Measurements from ENCODE around the gene FOXN1. TPM values are rescaled to one million over a fixed set of nuclear protein-coding genes. Genes with fewer than 3 reads are reported as not detected.
"Not testable (repeated sequence)": the region's sequence is repeated elsewhere in the genome, so short reads cannot be mapped to it uniquely, and the experiment has no call there.

FOXN1 gene
- total RNA-seq, 8 experiments from 2014 or later, result 0.08 to 0.73 (median 0.66) TPM; not detected in 3

DNA sequence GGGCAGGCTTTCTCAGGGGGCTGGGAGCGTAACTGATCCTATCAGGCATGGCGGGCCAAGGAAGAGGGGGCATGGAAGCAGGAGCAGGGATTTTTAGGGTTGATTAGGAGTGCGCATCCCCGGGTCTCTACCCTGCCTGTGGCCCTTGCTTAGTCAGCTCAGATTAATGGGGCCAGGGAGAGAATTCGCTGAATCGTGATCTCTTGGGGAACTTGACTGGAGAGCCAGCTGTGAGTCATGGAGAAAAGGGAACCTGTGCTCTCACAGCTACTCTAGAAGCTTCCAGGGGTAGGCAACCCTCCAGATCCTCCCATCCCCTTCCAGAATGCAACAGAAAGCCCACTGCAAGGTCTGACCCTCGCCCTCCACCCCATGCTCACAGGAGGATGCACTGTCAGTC is 3.6 kb downstream of the FOXN1 start:
- no peak overlapping the region for H3K4me3 ChIP-seq
- H3K4me1 ChIP-seq (replicated peaks in 1 of 2), result no peaks in the 10 kb centered on the region
- 17 to 64% (median 31%) methylated on average over 1 to 4 of the region's 7 CpGs; no CpG with 5 or more reads in 6 of the 10 experiments for WGBS, 10 experiments
- in situ Hi-C loops (cut with MboI; ENCODE audit: low pct_unique_long_range_greater_than_20kb in 2 of 9, low sequenced_read_pairs in 9 of 9, unreplicated experiment in 9 of 9), result no loop called here
- H3K27ac ChIP-seq, result no peak overlapping the region
- peak in 1 of 8 experiments; percentile 34 for ATAC-seq (replicated peaks in 6 of 8)

DNA sequence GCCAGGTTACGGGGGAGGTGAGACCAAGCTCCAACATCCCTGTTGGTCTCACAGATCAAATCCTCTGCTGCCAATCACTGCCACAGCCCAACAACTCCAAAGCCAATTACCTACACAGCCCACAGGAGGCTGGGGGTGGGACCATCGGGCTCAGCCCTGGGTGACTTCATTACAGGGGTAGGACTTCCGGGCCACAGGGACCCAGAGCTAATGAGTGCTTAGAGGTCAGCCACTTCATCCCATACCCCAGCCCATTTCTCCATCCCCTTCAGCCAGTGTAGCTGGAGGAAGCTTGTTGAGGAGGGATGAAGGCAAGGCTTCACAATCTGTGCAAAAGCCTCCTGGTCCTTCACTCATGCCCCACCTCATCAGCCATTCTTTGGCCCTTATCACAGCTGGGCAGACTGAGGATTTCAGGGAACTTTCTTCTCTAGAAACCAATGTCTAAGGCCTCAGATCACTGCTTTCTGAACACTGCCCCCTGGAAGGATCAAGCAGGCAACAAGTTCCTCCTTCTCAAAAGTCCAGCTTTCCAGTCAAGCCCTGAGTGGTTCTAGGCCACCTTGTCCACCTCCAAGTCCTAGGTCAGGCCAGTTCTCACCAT is 5.8 kb downstream of the FOXN1 start:
- Histone ChIP-seq H3K4me3 (no peak overlapping the region), H3K27ac (no peak overlapping the region), H3K4me1 (replicated peaks in 1 of 2) (no peaks in the 10 kb centered on the region)
- 68 to 83% methylated on average over 1 to 3 of the region's 3 CpGs; no CpG with 5 or more reads in 8 of the 10 experiments for WGBS, 10 experiments
- no peak for ATAC-seq (replicated peaks in 6 of 8)
- in situ Hi-C loops (cut with MboI; ENCODE audit: low pct_unique_long_range_greater_than_20kb in 2 of 9, low sequenced_read_pairs in 9 of 9, unreplicated experiment in 9 of 9), result no loop called here

DNA sequence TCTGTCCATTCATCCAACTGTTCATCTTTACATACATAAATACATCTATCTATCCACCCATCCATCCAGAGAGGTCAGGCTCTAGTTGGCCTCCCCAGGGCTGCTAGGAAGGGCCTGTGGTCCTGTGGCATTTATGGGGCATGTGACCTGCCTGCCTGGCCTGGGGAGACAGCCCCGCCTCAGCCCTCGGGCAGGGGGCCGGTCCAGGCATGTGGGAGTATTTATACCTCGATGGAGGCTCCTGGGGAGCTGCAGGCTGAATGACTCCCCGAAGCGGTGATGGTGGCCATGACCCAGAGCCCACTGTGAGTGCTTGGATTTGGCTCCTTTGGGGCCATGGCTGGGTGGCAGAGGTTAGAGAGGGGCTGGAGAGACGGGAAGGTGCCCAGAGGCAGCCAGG is 7.3 kb downstream of the FOXN1 start:
- no peak overlapping the region for H3K4me3 ChIP-seq
- H3K27ac ChIP-seq, result no peak overlapping the region
- H3K4me1 ChIP-seq (replicated peaks in 1 of 2), result no peaks in the 10 kb centered on the region
- WGBS, 10 experiments, result 14 to 53% (median 46%) methylated on average over 1 to 5 of the region's 7 CpGs; no CpG with 5 or more reads in 6 of the 10 experiments
- in situ Hi-C loops (cut with MboI; ENCODE audit: low pct_unique_long_range_greater_than_20kb in 2 of 9, low sequenced_read_pairs in 9 of 9, unreplicated experiment in 9 of 9), result no loop called here
- peak in 1 of 8 experiments; percentile 9 for ATAC-seq (replicated peaks in 6 of 8)

DNA sequence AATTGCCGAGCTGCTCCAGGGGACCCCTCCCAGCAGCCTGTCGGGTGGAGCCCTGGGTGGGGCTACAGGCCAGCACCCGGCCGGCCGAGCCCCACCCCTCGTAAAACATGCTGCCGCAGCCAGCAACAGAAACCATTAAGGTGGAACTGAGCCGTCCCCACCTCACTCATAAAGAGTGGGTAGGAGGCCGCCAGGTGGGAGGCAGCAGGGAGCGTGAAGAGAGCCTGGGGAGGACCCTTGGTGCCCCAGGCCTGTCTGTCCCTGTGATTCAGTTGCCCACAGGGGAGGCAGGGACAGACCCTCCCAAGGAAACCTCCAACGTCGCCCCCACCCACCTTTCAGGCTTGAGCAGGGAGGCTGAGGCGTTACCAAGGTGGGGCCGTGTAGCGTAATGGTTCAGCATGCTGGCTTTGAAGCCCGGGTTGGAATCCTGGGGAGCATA is 8.4 kb downstream of the FOXN1 start:
- 10 to 80% (median 62%) methylated on average over 1 to 7 of the region's 16 CpGs; no CpG with 5 or more reads in 6 of the 10 experiments for WGBS, 10 experiments
- Histone ChIP-seq H3K4me1 (replicated peaks in 1 of 2) (no peaks in the 10 kb centered on the region), H3K4me3 (no peak overlapping the region), H3K27ac (no peak overlapping the region)
- in situ Hi-C loops (cut with MboI; ENCODE audit: low pct_unique_long_range_greater_than_20kb in 2 of 9, low sequenced_read_pairs in 9 of 9, unreplicated experiment in 9 of 9), result no loop called here
- ATAC-seq (replicated peaks in 6 of 8), result peak in 3 of 8 experiments; percentile 82 to 89 (median 84)

DNA sequence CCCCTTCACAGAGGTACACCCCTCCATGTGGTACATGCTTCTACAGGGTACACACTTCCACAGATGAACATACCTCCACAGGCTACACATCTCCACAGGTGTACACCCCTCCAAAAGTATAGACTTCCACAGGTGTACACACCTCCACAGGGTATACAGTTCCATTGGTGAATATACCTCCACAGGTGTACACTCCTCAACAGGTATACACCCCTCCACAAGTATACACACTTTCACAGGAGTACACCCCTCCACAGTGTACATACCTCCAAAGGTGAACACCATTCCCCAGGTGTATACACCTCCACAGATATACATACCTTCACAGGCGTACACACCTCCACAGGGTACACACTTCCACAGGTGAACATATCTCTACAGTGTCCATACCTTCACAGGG is 9.4 kb downstream of the FOXN1 start:
- 70 to 100% (median 80%) methylated on average over 1 of the region's 1 CpG; no CpG with 5 or more reads in 6 of the 10 experiments for WGBS, 10 experiments
- Histone ChIP-seq H3K27ac (no peak overlapping the region), H3K4me3 (no peak overlapping the region), H3K4me1 (replicated peaks in 1 of 2) (no peaks in the 10 kb centered on the region)
- in situ Hi-C loops (cut with MboI; ENCODE audit: low pct_unique_long_range_greater_than_20kb in 2 of 9, low sequenced_read_pairs in 9 of 9, unreplicated experiment in 9 of 9), result no loop called here
- no peak for ATAC-seq (replicated peaks in 6 of 8)

DNA sequence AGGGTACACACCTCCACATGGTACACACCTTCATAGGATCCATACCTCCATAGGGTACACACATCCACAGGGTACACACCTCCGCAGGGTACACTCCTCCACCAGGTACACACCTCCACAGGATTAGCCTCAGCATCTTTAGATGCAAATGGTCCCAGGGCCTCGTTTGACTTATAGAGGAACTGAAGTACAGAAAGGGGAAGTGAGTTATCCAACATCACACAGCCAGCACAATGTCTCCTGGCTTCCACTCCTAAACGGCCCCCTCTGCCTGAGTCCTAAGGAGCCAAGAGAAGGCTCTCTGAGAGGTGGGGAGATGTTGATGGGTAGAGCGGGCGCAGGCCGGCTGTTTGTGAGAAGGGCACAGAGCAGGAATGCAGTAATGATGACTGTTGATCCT is 12.0 kb downstream of the FOXN1 start:
- no peak for ATAC-seq (replicated peaks in 6 of 8)
- no peak overlapping the region for H3K27ac ChIP-seq
- H3K4me3 ChIP-seq, result no peak overlapping the region
- WGBS, 10 experiments, result 40 to 100% (median 71%) methylated on average over 2 of the region's 6 CpGs; no CpG with 5 or more reads in 6 of the 10 experiments
- in situ Hi-C loops (cut with MboI; ENCODE audit: low pct_unique_long_range_greater_than_20kb in 2 of 9, low sequenced_read_pairs in 9 of 9, unreplicated experiment in 9 of 9), result no loop called here
- H3K4me1 ChIP-seq (replicated peaks in 1 of 2), result no peaks in the 10 kb centered on the region

DNA sequence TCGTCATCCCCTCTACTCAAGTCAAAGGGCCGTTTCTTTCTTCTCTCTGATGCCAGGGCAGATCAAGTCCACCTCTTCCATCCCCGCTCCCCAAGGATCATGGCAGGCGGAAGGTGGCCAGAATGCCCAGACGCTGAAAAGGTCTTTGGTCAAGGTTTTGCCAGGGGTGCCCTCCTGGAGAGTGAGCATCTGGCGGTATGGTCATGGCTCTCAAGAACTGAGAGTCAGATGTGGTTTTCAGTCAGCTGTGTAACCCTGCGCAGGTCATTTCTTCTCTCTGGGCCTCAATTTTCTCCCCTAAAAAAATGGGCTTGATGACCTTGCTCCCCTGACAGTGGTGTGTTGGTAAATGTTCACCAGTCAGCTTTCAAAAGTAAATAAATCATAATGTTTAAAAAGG is 12.4 kb downstream of the FOXN1 start:
- in situ Hi-C loops (cut with MboI; ENCODE audit: low pct_unique_long_range_greater_than_20kb in 2 of 9, low sequenced_read_pairs in 9 of 9, unreplicated experiment in 9 of 9), result no loop called here
- Histone ChIP-seq H3K4me3 (no peak overlapping the region), H3K27ac (no peak overlapping the region), H3K4me1 (replicated peaks in 1 of 2) (no peaks in the 10 kb centered on the region)
- no peak for ATAC-seq (replicated peaks in 6 of 8)
- WGBS, 10 experiments, result 50 to 76% (median 67%) methylated on average over 1 to 6 of the region's 7 CpGs; no CpG with 5 or more reads in 3 of the 10 experiments

DNA sequence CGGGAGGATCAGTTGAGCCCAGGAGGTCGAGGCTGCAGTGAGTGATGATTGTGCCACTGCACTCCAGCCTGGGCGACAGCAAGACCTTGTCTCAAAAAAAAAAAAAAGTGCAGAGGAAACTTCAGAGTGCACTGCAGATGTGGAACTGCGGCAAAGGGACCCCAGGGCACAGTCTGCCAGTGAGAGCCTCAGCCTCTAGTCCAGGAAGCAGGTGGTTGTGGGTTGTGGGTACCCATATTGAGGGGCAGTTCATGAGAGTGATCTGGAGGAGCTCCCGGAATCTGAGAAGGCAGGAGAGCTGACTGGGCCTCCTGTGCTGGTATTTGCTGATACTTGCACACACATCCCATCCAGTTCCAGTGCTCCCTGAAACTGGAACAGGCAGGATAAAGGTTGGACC is 13.1 kb downstream of the FOXN1 start:
- no peak for ATAC-seq (replicated peaks in 6 of 8)
- WGBS, 10 experiments, result 46 to 100% (median 72%) methylated on average over 1 to 3 of the region's 5 CpGs; no CpG with 5 or more reads in 6 of the 10 experiments
- H3K27ac ChIP-seq, result no peak overlapping the region
- H3K4me3 ChIP-seq, result no peak overlapping the region
- in situ Hi-C loops (cut with MboI; ENCODE audit: low pct_unique_long_range_greater_than_20kb in 2 of 9, low sequenced_read_pairs in 9 of 9, unreplicated experiment in 9 of 9), result no loop called here
- no peaks in the 10 kb centered on the region for H3K4me1 ChIP-seq (replicated peaks in 1 of 2)

DNA sequence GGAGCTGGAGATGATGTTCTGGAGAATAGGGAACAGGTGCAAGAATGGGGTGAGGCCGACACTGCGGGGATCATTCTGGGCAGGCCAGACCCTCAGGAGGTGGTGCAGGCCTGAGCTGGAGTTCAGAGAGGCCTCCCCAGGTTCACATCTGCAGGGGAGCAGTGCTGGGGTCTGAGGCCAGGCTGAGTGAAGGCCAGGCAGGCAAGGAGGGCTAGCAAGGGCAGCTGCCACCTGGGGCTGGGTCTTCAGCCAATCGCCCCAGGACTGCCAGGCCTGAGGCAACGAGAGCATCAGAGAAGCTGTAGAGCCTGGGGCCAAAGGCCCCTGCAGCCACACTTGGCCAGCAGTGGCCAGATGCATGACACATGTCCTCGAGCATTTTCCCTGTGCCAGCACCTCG is 14.5 kb downstream of the FOXN1 start:
- 81 to 82% methylated on average over 5 to 6 of the region's 6 CpGs; no CpG with 5 or more reads in 8 of the 10 experiments for WGBS, 10 experiments
- H3K27ac ChIP-seq, result no peak overlapping the region
- in situ Hi-C loops (cut with MboI; ENCODE audit: low pct_unique_long_range_greater_than_20kb in 2 of 9, low sequenced_read_pairs in 9 of 9, unreplicated experiment in 9 of 9), result no loop called here
- H3K4me1 ChIP-seq (replicated peaks in 1 of 2), result peaks cover 4 to 13% of the 10 kb centered on the region in 2 donors
- no peak for ATAC-seq (replicated peaks in 6 of 8)
- H3K4me3 ChIP-seq, result no peak overlapping the region

DNA sequence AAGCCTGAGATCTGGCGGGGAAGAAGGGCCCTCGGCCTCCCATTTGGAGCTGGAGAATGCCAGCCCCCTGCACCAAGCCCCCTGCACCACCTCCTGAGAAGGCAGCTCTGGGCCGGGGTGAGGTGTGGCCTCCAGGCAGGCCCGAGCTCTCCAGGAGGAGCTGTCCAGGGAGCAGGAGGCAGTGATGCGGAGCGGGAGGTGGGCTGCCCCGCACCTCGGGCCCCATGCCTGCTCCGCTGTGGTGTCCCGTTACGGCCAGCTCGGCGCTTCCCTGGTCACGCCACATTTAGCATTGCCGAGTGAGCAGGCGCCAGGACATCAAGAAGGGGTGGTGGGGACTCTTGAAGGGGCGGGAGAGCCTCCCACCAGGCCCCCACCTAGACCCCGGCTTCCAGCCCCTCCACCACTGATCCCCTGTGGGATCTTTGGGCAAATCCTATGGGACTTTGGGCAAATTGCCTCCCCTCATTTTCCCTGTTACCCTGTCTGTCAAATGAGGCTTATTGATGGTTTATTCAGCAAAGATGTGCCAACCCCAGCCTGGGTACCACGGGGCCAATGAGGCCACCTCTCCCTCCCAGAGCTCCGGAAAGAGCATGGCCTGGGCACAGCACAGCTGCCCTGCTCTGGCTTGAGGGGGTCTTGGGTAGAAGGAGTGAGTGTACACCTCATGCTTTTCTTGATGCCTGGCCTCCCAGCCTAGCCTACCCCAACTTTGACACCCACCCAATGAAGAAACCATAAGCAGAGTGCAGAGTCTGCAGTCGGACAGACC is 15.3 kb downstream of the FOXN1 start:
- Histone ChIP-seq H3K4me1 (replicated peaks in 1 of 2) (peaks cover 8 to 18% of the 10 kb centered on the region in 2 donors), H3K4me3 (no peak overlapping the region), H3K27ac (no peak overlapping the region)
- ATAC-seq (replicated peaks in 6 of 8), result no peak
- in situ Hi-C loops (cut with MboI; ENCODE audit: low pct_unique_long_range_greater_than_20kb in 2 of 9, low sequenced_read_pairs in 9 of 9, unreplicated experiment in 9 of 9), result no loop called here
- WGBS, 10 experiments, result 43 to 80% (median 52%) methylated on average over 1 to 3 of the region's 21 CpGs; no CpG with 5 or more reads in 6 of the 10 experiments

DNA sequence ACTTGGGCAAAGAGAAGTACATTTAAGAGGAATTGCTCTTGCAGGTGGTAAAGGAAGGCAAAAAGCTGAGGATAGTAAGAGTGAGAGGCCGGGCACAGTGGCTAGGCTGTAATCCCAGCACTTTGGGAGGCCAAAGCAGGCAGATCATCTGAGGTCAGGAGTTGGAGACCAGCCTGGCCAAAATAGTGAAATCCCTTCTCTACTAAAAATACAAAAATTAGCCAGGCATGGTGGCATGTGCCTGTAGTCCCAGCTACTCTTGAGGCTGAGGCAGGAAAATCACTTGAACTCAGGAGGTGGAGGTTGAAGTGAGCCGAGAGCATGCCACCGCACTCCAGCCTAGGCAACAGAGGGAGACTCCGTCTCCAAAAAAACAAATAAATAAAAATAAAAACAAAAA is 16.1 kb downstream of the FOXN1 start:
- ATAC-seq (replicated peaks in 6 of 8); in situ Hi-C loops (cut with MboI; ENCODE audit: low pct_unique_long_range_greater_than_20kb in 2 of 9, low sequenced_read_pairs in 9 of 9, unreplicated experiment in 9 of 9): not testable (repeated sequence)

DNA sequence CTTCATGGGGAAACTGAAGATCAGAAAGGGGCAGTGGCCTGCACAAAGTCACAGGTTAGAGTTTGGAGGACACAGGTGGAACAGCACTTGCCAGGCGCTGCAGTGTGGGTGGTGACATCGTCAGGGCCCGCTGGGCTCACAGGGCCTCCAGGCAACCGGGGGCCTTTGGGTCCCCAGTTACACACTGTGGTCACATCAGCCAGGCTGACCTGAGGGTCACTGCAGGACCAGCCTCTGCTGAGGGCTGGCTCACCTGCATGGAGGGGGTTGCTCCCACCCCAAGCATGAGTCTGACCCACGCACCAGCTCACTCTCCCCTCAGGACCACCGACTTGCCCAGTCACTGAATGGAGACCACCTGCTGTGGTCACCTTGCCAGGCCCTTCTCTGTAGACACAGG is 17.0 kb downstream of the FOXN1 start:
- no peak for ATAC-seq (replicated peaks in 6 of 8)
- in situ Hi-C loops (cut with MboI; ENCODE audit: low pct_unique_long_range_greater_than_20kb in 2 of 9, low sequenced_read_pairs in 9 of 9, unreplicated experiment in 9 of 9), result no loop called here
- Histone ChIP-seq H3K27ac (no peak overlapping the region), H3K4me1 (replicated peaks in 1 of 2) (peaks cover 10 to 19% of the 10 kb centered on the region in 2 donors), H3K4me3 (no peak overlapping the region)
- WGBS, 10 experiments, result 82% methylated on average over 3 of the region's 6 CpGs; no CpG with 5 or more reads in 9 of the 10 experiments

More for the DNA sequence above, 16.1 kb downstream of the FOXN1 start:
- H3K4me1 ChIP-seq (replicated peaks in 1 of 2), result peaks cover 9 to 19% of the 10 kb centered on the region in 2 donors
- H3K4me3 ChIP-seq, H3K27ac ChIP-seq: not testable (repeated sequence)
- 73 to 100% (median 89%) methylated on average over 2 to 4 of the region's 4 CpGs; no CpG with 5 or more reads in 3 of the 10 experiments for WGBS, 10 experiments

DNA sequence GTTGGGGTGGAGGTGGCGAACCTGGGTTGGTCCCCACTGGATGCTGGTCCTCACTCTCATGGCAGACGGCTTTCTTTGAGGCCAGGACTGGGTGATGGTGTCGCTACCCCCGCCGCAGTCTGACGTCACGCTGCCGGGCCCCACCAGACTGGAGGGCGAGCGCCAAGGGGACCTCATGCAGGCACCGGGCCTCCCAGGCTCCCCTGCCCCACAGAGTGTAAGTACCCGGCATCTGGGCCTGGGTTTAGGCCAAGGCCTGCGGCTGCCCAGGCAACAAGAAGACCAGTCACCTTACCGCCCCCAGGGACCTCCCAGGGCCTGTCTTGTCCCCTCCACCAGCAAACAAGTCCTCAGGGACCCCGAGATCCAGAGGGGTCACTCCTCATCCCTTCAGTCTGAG is 17.7 kb downstream of the FOXN1 start:
- Histone ChIP-seq H3K4me1 (replicated peaks in 1 of 2) (peaks cover 16 to 26% of the 10 kb centered on the region in 2 donors), H3K27ac (no peak overlapping the region), H3K4me3 (no peak overlapping the region)
- no peak for ATAC-seq (replicated peaks in 6 of 8)
- in situ Hi-C loops (cut with MboI; ENCODE audit: low pct_unique_long_range_greater_than_20kb in 2 of 9, low sequenced_read_pairs in 9 of 9, unreplicated experiment in 9 of 9), result no loop called here
- 0 to 80% (median 72%) methylated on average over 1 to 4 of the region's 15 CpGs; no CpG with 5 or more reads in 5 of the 10 experiments for WGBS, 10 experiments
